ENCODE measurements around the gene FARSA.

- no peak for TF ChIP-seq POLR2A (IDR thresholded peaks at IDR 0.05)
- TF ChIP-seq, protein P1, sequence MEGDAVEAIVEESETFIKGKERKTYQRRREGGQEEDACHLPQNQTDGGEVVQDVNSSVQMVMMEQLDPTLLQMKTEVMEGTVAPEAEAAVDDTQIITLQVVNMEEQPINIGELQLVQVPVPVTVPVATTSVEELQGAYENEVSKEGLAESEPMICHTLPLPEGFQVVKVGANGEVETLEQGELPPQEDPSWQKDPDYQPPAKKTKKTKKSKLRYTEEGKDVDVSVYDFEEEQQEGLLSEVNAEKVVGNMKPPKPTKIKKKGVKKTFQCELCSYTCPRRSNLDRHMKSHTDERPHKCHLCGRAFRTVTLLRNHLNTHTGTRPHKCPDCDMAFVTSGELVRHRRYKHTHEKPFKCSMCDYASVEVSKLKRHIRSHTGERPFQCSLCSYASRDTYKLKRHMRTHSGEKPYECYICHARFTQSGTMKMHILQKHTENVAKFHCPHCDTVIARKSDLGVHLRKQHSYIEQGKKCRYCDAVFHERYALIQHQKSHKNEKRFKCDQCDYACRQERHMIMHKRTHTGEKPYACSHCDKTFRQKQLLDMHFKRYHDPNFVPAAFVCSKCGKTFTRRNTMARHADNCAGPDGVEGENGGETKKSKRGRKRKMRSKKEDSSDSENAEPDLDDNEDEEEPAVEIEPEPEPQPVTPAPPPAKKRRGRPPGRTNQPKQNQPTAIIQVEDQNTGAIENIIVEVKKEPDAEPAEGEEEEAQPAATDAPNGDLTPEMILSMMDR (IDR thresholded peaks at IDR 0.05): no peak
Measured at GRCh38 chr19:12975221-12975741, 41.8 kb upstream of the FARSA start.
